Ishikawa (cell line): ENCODE data around the gene BTBD9.

ENCODE experiments used
- EP300 ChIP-seq: IDR thresholded peaks from 2 replicates; pipeline ENCODE4 v1.6.1; 2012; ENCODE audit warnings: borderline replicate concordance
- TAF1 ChIP-seq: IDR thresholded peaks from 2 replicates; pipeline ENCODE4 v1.6.1; 2012; ENCODE audit warnings: low read depth, mild to moderate bottlenecking
- TEAD4 ChIP-seq: IDR thresholded peaks from 2 replicates; pipeline ENCODE4 v1.6.1; 2012
- YY1 ChIP-seq: IDR thresholded peaks from 2 replicates; pipeline ENCODE4 v1.6.1; 2012; ENCODE audit warnings: low read depth

GRCh38 chr6:38593998-38594665 is 45.6 kb downstream of the BTBD9 start:
- TF ChIP-seq EP300 = no peak
- no peak for TF ChIP-seq YY1
- no peak for TF ChIP-seq TAF1
- no peak for TF ChIP-seq TEAD4
